MCF 10A (cell line): ENCODE data around the gene SLC51A. TPM values are rescaled to one million over a fixed set of nuclear protein-coding genes. Genes with fewer than 3 reads are reported as not detected.

Experiments
- BruUV-seq: library from RNA; stranded (reverse); fragments of 400-500 nt; replicated peaks from 2 replicates; lab custom pipeline; 2021; lab: Mats Ljungman, UMichigan
- CTCF ChIA-PET: fragments of 300-600 bp; sonication (Branson Sonifier 250); formaldehyde crosslinking; extraction: SDS; loops from one replicate; lab custom pipeline; 2021; ENCODE audit warnings: antibody characterized with exemption, inconsistent platforms; lab: Yijun Ruan, JAX
- POLR2A ChIA-PET: fragments of 300-600, 350-650 bp; sonication (Branson Sonifier 250); formaldehyde crosslinking; extraction: SDS; loops from one replicate; lab custom pipeline; 2020; ENCODE audit warnings: antibody characterized with exemption, inconsistent platforms; lab: Yijun Ruan, JAX
- DNase-seq: peaks from one replicate; pipeline ENCODE4 v3.0.0-alpha.2; 2018; ENCODE audit not compliant: unreplicated experiment
- H3K27ac Mint-ChIP-seq: one replicate; pipeline ENCODE4 v1.8.0; 2022; ENCODE audit warnings: mild to moderate bottlenecking, low read depth, mixed read lengths; ENCODE audit not compliant: unreplicated experiment
- H3K27me3 Mint-ChIP-seq: one replicate; pipeline ENCODE4 v1.8.0; 2022; ENCODE audit warnings: mixed read lengths; ENCODE audit not compliant: insufficient read depth, unreplicated experiment
- H3K36me3 Mint-ChIP-seq: one replicate; pipeline ENCODE4 v1.8.0; 2022; ENCODE audit warnings: mild to moderate bottlenecking, moderate library complexity, mixed read lengths; ENCODE audit not compliant: insufficient read depth, unreplicated experiment
- H3K4me1 Mint-ChIP-seq: one replicate; pipeline ENCODE4 v1.8.0; 2022; ENCODE audit warnings: mixed read lengths; ENCODE audit not compliant: insufficient read depth, unreplicated experiment
- H3K4me3 Mint-ChIP-seq: one replicate; pipeline ENCODE4 v1.8.0; 2022; ENCODE audit warnings: mild to moderate bottlenecking, moderate library complexity, mixed read lengths; ENCODE audit not compliant: unreplicated experiment
- H3K9me3 Mint-ChIP-seq: one replicate; pipeline ENCODE4 v1.8.0; 2022; ENCODE audit warnings: mixed read lengths; ENCODE audit not compliant: unreplicated experiment
- intact Hi-C: fragments of 100-400 bp; cut with micrococcal nuclease; formaldehyde crosslinking; loops from 2 replicates; pipeline ENCODE4 v1.14.1; 2022
- total RNA-seq: library from RNA; stranded (reverse); gene quantifications from 2 replicates; pipeline ENCODE4 v1.2.3, GENCODE V29; 2022
- TF ChIP-seq, protein P1 (sequence below): fragments of 200-600 bp; IDR thresholded peaks from one replicate; pipeline ENCODE4 v1.8.0; 2022; ENCODE audit warnings: antibody characterized with exemption, mild to moderate bottlenecking; ENCODE audit not compliant: unreplicated experiment

The SLC51A gene
- total RNA-seq, 1 experiment from 2014 or later, result not detected

- TF ChIP-seq, protein P1, sequence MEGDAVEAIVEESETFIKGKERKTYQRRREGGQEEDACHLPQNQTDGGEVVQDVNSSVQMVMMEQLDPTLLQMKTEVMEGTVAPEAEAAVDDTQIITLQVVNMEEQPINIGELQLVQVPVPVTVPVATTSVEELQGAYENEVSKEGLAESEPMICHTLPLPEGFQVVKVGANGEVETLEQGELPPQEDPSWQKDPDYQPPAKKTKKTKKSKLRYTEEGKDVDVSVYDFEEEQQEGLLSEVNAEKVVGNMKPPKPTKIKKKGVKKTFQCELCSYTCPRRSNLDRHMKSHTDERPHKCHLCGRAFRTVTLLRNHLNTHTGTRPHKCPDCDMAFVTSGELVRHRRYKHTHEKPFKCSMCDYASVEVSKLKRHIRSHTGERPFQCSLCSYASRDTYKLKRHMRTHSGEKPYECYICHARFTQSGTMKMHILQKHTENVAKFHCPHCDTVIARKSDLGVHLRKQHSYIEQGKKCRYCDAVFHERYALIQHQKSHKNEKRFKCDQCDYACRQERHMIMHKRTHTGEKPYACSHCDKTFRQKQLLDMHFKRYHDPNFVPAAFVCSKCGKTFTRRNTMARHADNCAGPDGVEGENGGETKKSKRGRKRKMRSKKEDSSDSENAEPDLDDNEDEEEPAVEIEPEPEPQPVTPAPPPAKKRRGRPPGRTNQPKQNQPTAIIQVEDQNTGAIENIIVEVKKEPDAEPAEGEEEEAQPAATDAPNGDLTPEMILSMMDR, result no peak
- no TSS peak for BruUV-seq
- intact Hi-C loops, result no loop called here
- Mint-ChIP-seq H3K27ac (no peak overlapping the region), H3K36me3 (no peaks in the 10 kb centered on the region), H3K27me3 (no peaks in the 10 kb centered on the region), H3K9me3 (no peaks in the 10 kb centered on the region), H3K4me1 (peaks cover 5% of the 10 kb centered on the region), H3K4me3 (no peak overlapping the region)
- ChIA-PET POLR2A (interaction anchor here (0.7 kb wide), 1 partner anchor 223 kb away, joined by 4 read pairs; no protein-coding TSS in a partner anchor), CTCF (interaction anchor here (1.1 kb wide), 1 partner anchor 154 kb away, joined by 5 read pairs; no protein-coding TSS in a partner anchor)
- DNase-seq, result no peak
These were observed 11.5 kb downstream of the SLC51A start for GRCh38 chr3:196227629-196228493.

DNA sequence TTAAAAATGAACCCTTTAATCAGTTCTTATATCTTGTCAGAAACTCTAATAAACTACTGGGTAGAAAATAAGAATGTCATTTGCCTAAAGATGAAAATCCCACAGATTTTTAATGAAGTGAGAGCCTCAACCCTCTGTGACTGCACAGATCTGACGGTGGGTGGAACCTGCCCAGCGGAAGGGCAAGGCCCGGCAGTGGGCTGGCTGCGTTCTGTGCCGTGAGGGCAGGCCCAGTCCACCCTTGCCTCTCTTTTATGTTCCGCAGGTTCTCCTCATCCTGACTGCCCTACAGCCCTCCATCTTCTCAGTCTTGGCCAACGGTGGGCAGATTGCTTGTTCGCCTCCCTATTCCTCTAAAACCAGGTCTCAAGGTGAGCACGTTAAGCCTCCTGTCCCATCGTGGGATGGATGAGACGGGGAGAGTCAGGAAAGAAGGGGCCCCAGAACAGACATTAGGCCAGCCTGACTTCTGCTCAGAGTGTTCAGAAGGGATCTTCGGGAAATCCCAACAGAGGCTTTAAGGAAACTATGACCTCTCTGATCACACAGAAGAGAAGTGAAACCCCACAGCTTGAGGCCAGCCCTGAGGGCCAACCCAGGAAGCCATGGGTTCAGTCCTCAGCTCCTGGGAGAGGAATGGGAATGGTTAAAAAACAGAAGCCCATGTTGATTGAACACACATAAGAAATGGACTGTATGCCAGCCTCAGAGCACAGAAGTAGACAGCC lies 16.0 kb downstream of the SLC51A start:
- intact Hi-C loops, result no loop called here
- H3K9me3 Mint-ChIP-seq, result no peaks in the 10 kb centered on the region
- no peak overlapping the region for H3K27ac Mint-ChIP-seq
- BruUV-seq, result no TSS peak
- CTCF ChIA-PET, result no interaction called here
- no peaks in the 10 kb centered on the region for H3K27me3 Mint-ChIP-seq
- H3K4me3 Mint-ChIP-seq, result no peak overlapping the region
- TF ChIP-seq, protein P1, result no peak
- DNase-seq, result no peak
- peaks cover 14% of the 10 kb centered on the region for H3K36me3 Mint-ChIP-seq
- H3K4me1 Mint-ChIP-seq, result peaks cover 5% of the 10 kb centered on the region
- POLR2A ChIA-PET, result no interaction called here

DNA sequence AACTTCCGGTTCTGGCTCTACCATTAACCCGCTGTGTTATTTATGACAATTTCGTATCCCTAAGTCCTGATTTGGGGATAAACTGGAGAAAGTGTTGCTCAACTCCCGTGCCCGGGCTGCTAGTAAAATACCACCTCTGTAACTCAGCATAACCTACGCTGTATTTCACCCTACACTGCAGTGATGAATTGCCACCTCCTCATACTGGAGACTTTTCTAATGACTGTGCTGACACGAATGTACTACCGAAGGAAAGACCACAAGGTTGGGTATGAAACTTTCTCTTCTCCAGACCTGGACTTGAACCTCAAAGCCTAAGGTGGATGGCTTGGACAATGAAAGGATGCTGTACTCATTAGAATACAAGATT lies 16.5 kb downstream of the SLC51A start:
- Mint-ChIP-seq H3K9me3 (no peaks in the 10 kb centered on the region), H3K4me1 (peaks cover 5% of the 10 kb centered on the region), H3K36me3 (peaks cover 20% of the 10 kb centered on the region), H3K4me3 (no peak overlapping the region), H3K27me3 (no peaks in the 10 kb centered on the region), H3K27ac (no peak overlapping the region)
- CTCF ChIA-PET, result no interaction called here
- BruUV-seq, result no TSS peak
- intact Hi-C loops, result no loop called here
- TF ChIP-seq, protein P1, result no peak
- no peak for DNase-seq
- POLR2A ChIA-PET, result no interaction called here
